VCaP (cell line): ENCODE measurements around the gene DYNC2LI1.

Source experiments
- H3K27ac ChIP-seq: fragments of 450-650 bp; 2 replicates; pipeline ENCODE4 v1.5.1; 2017
- TF ChIP-seq, protein P1 (sequence below): fragments of 450-650 bp; conservative IDR thresholded peaks from 2 replicates; pipeline ENCODE4 v1.5.1; 2017; ENCODE audit warnings: mild to moderate bottlenecking, moderate library complexity

The DYNC2LI1 gene

DNA sequence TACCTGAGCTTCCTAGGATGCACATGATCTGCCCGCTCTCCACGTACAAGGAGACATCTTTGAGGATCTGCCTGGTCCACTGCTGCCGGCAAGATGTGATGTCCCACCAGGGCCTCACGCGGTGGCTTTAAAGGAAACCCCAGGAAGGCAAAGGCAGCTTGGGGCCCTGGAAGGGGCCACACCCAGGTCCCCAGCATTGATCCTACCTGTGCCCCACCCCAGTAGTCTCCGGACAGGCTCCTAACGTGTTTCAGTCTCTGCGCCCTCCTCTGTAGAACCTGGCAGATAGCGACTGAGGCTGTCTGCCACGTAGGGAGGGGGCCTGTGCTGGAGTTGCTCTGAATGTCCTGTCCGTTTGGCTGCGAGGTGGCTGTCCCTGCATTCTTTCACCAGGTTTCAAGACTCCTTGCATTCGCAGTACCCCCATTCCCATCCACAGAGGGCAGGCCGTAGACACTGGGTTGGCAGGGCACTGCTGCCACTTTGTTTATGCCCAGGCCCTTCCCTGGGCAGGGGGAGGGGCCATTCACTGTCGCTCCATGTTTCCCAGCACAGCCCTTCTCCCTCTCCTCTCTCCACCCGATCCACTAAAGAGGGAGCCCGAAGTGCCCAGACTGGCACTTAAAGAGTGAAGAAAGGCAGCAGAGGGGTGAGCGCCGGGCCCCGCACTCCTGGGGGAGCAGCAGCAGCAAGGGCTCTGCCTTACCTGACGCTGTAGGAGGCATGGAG lies 64.2 kb downstream of the DYNC2LI1 start:
- TF ChIP-seq, protein P1, sequence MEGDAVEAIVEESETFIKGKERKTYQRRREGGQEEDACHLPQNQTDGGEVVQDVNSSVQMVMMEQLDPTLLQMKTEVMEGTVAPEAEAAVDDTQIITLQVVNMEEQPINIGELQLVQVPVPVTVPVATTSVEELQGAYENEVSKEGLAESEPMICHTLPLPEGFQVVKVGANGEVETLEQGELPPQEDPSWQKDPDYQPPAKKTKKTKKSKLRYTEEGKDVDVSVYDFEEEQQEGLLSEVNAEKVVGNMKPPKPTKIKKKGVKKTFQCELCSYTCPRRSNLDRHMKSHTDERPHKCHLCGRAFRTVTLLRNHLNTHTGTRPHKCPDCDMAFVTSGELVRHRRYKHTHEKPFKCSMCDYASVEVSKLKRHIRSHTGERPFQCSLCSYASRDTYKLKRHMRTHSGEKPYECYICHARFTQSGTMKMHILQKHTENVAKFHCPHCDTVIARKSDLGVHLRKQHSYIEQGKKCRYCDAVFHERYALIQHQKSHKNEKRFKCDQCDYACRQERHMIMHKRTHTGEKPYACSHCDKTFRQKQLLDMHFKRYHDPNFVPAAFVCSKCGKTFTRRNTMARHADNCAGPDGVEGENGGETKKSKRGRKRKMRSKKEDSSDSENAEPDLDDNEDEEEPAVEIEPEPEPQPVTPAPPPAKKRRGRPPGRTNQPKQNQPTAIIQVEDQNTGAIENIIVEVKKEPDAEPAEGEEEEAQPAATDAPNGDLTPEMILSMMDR = no peak
- H3K27ac ChIP-seq = no peak overlapping the region

DNA sequence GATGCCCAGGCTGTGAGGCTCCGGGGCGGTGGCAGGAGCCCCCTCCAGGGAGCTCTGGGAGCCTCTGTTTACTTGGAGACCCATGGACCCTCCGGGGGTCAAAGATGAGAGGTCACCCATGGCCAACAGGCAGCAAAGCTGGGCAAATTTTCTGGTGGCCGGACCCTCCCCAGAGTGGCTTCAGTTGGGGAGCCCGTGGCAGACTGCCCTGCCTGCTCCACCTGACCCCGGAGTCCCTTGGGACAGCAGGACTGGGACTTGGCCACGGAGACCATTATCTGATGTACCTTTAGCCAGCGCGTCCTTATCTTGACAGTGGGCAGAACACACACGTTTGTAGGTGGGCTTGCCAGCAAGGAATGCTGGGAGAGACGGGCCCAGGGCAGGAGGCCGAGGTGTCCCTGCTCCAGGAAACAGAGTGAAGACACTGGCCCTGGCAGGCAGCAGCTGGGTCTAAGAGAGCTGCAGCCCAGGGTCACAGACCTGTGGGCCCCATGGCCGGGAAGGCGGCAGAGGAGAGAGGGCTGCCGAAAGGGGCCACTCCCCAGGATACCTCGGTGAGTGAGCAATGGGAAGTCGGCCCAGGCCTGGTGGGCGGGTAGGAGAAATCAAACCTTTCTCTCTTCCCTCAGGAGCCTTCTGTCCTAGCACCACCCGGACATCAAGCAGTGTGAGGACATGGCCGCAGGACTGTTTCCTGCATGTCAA lies 64.9 kb downstream of the DYNC2LI1 start, which contains the start of the genes ABCG5 and ABCG8:
Gene ABCG5 (minus strand): TSS at position 280 of the 708 bp plus-strand sequence. CDS start 160 bp downstream, at position 120.
Gene ABCG8 (plus strand): TSS at position 412 of the 708 bp plus-strand sequence. CDS start 83 bp downstream, at position 495.
- no peak within 1 kb of the TSS for H3K27ac ChIP-seq
- TF ChIP-seq, protein P1 = no peak

DNA sequence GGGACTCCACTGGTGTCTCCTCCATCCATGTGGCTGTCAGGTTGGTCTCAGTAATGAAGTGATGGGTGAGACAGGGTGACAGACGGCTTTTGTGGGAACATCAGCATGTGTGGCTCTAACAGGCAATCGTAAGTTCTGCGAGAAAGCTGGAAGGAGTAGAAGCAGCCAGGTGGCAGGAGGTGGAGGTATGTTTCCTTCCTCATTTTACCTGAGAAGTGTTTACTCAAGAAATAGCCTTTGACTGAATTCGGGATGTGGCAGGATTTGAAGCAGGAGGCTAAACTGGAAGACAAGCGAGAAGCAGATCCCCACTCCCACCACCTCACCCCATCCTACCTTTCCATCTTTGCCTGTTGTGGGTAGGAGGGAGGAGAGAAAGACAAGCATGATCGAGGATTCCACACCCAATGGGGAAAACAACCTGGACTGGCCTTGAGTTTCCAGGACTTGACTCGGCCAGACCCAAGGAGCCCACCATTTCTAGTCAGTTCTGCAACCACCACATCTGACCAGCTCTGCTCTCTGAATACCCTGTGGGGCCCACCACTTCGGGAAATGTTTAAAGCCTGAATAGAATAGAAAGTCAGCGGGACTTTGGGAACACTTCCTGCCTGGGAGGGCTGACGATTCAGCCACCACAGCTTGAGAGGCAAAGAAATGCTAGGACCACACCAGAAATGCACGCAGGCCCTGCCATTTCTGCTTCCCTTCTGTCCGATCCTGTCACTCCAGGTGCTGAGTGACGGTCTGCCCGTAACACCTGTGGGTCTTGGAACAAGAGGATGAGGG lies 66.1 kb downstream of the DYNC2LI1 start:
- TF ChIP-seq, protein P1 = no peak
- H3K27ac ChIP-seq = no peak overlapping the region

DNA sequence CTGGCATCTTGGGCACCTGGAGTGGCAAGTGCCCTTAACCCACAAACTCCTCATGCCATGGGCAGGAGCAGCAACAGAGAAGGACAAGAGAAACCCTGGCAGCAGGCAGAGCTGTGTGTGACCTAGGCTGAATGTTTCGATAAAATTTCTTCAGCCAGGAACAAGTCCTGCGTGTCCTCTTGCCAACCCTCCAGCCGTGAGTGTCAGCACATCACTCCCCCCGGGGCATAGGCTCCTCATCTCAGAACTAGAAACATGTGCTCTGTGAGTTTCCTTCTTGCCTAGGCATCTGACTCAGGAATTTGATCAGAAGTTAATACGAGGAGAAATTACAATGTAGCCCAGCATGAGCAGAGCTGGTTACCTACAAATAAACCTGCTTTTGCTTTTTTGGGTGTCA lies 67.1 kb downstream of the DYNC2LI1 start:
- H3K27ac ChIP-seq = no peak overlapping the region
- TF ChIP-seq, protein P1 = no peak

DNA sequence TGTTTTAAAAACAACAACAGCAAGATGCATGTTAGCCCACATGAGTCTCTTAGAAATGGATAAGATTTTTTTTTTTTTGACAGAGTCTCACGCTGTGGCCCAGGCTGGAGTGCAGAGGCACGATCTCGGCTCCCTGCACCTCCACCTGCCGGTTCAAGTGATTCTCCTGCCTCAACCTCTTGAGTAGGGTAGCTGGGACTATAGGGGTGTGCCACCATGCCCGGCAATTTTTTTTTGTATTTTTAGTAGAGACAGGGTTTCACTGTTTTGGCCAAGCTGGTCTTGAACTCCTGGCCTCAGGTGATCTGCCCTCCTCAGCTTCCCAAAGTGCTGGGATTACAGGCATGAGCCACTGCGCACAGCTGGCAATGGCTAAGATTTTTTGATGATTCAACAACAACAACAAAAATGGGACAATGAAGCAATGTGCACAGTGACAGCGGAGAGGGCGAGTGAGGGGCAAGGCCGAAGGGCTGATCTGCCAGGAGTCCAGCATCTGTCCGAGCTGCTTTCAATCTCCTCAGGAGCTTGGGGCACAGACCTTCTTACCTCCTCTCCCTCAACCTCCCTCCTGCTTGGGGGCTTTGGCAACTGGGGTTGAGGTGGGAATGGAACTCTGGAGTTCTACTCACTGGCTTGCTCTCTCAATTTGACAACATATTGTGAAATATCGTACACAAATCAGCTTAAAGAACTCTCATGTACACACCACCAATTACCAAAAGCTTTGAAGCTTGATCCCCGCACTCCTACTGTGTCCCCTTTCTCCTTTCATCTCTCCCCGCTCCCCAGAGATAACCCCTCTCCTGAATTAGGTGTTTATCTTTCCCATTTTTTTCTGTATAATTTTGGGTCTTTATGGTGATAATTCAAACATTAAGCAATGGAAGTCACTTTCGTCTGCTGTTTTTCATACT lies 68.4 kb downstream of the DYNC2LI1 start:
- TF ChIP-seq, protein P1 = no peak
- H3K27ac ChIP-seq = no peak overlapping the region

DNA sequence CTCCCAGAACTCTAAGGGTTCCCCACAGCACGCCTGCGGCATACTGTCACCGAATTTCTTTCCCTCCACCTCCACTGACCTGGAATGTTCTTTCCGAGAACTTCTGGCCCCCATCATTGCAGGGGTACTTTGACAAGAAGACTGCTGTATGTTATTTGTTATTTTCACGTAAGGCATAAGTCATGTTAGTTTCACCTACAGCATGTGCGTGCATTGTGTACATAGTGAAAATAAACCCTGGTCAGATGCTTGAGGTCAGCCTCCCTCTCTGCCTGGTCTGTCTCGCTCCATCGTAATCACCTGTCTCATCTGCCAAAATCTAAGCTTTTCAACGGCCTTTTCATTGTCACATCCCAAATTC lies 69.0 kb downstream of the DYNC2LI1 start:
- TF ChIP-seq, protein P1 = no peak
- no peak overlapping the region for H3K27ac ChIP-seq
